Measurements from ENCODE around the gene BTBD9. TPM values are rescaled to one million over a fixed set of nuclear protein-coding genes. Genes with fewer than 3 reads are reported as not detected.
A peak's percentile ranks its signal among the peaks of the same experiment; 100 is the strongest.

BTBD9 gene
- total RNA-seq, 1 experiment from 2014 or later: 8.9 TPM

DNA sequence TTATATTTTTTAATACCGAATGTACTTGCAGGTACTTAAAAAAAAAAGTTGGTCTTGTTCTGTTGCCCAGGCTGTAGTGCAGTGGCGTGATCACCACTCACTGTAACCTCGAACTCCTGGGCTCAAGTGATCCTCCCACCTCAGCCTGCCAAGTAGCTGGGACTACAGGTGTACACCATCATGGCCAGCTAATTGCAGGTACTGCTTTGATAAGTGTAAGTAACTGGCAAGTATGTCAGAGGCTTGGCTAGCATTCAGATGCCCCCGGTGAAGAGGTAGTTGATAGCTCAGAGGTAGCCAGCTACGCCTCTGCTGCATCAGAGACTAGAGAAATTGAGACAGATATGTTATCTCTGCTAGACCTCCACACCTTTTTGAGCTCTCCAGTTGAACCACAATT, 40.5 kb downstream of the BTBD9 start:
- Mint-ChIP-seq H3K4me1 (peaks cover 3 to 6% of the 10 kb centered on the region in 2 experiments), H3K36me3 (ENCODE audit: insufficient read depth in 1 of 3, low read depth in 3 of 3) (no peaks in the 10 kb centered on the region), H3K27ac (peak overlapping the region in 1 of 3 experiments; percentile 77; a peak in 1 of 7 replicates), H3K4me3 (no peak overlapping the region), H3K27me3 (ENCODE audit: low read depth) (no peaks in the 10 kb centered on the region), H3K9me3 (no peaks in the 10 kb centered on the region)
- H3K79me2 ChIP-seq (ENCODE audit: insufficient read depth, low read length): no peaks in the 10 kb centered on the region
- WGBS (ENCODE audit: extremely low coverage, insufficient read length, low lambda C conversion rate): no CpG with 5 or more reads among the region's 5 CpGs
- no peak overlapping the region for H2AK5ac ChIP-seq (ENCODE audit: insufficient read length, low read length)
- H3K4ac ChIP-seq (ENCODE audit: low read depth, low read length): no peak overlapping the region
- H3K18ac ChIP-seq (ENCODE audit: insufficient read length, low read depth, low read length): no peak overlapping the region
- no peak for TF ChIP-seq CTCF (conservative IDR thresholded peaks at IDR 0.05)
- no peak overlapping the region for H3K56ac ChIP-seq (ENCODE audit: insufficient read length, low read depth, low read length)
- H4K8ac ChIP-seq (replicated peaks; ENCODE audit: insufficient read length, low read depth, low read length): no peak overlapping the region
- no peaks in the 10 kb centered on the region for H3K27me3 ChIP-seq (ENCODE audit: insufficient read depth, low read length)
- no peak for DNase-seq
- no peak overlapping the region for H2BK120ac ChIP-seq (ENCODE audit: low read depth, low read length, poor library complexity, severe bottlenecking)
- H2BK20ac ChIP-seq (ENCODE audit: low read depth, low read length, poor library complexity, severe bottlenecking): no peak overlapping the region
- H2BK15ac ChIP-seq (ENCODE audit: low read depth, low read length): no peak overlapping the region
- no peaks in the 10 kb centered on the region for H3K79me1 ChIP-seq (ENCODE audit: insufficient read depth, low read depth, low read length, poor library complexity, severe bottlenecking)
- no peak overlapping the region for H3K27ac ChIP-seq (ENCODE audit: insufficient read length, low read depth, low read length)
- H3T11ph ChIP-seq (ENCODE audit: low read length): no peak overlapping the region
- no peak overlapping the region for H3K4me2 ChIP-seq (ENCODE audit: insufficient read depth, insufficient read length, low read length)
- H3K23me2 ChIP-seq (ENCODE audit: insufficient read length, low read depth, low read length, poor library complexity, severe bottlenecking): no peaks in the 10 kb centered on the region
- no peak overlapping the region for H3K23ac ChIP-seq (ENCODE audit: insufficient read length, low read depth, low read length)
- no peaks in the 10 kb centered on the region for H3K4me1 ChIP-seq (ENCODE audit: insufficient read depth, low read length)
- no peak overlapping the region for H2AFZ ChIP-seq (ENCODE audit: low read length)
- no peaks in the 10 kb centered on the region for H4K20me1 ChIP-seq (ENCODE audit: control insufficient read depth, insufficient read depth, insufficient read length)
- H2BK5ac ChIP-seq (ENCODE audit: insufficient read length, low read length): no peak overlapping the region
- no peak overlapping the region for H4K91ac ChIP-seq (ENCODE audit: insufficient read length, low read depth, low read length)
- no peaks in the 10 kb centered on the region for H3K9me3 ChIP-seq (ENCODE audit: control insufficient read depth, low read depth, low read length)
- H3K14ac ChIP-seq (ENCODE audit: insufficient read depth, low read length): no peak overlapping the region
- H4K5ac ChIP-seq (ENCODE audit: insufficient read length, low read depth, low read length): no peak overlapping the region
- H3K9ac ChIP-seq (ENCODE audit: extremely low read depth, insufficient read length, low read length): no peak overlapping the region
- no peak overlapping the region for H2BK12ac ChIP-seq (ENCODE audit: insufficient read length, low read depth, low read length)

Data from H9 (cell line).